NOMO-1 treated with dmso at 0.1 percent for 144 hours (cell line): Measurements from ENCODE around the gene HRH2.
"Not testable (repeated sequence)": the region's sequence is repeated elsewhere in the genome, so short reads cannot be mapped to it uniquely, and the experiment has no call there.

ENCODE experiments used
- DNase-seq: peaks from one replicate; lab custom pipeline; 2025; ENCODE audit not compliant: unreplicated experiment; lab: John Stamatoyannopoulos, UW

Gene HRH2

DNA sequence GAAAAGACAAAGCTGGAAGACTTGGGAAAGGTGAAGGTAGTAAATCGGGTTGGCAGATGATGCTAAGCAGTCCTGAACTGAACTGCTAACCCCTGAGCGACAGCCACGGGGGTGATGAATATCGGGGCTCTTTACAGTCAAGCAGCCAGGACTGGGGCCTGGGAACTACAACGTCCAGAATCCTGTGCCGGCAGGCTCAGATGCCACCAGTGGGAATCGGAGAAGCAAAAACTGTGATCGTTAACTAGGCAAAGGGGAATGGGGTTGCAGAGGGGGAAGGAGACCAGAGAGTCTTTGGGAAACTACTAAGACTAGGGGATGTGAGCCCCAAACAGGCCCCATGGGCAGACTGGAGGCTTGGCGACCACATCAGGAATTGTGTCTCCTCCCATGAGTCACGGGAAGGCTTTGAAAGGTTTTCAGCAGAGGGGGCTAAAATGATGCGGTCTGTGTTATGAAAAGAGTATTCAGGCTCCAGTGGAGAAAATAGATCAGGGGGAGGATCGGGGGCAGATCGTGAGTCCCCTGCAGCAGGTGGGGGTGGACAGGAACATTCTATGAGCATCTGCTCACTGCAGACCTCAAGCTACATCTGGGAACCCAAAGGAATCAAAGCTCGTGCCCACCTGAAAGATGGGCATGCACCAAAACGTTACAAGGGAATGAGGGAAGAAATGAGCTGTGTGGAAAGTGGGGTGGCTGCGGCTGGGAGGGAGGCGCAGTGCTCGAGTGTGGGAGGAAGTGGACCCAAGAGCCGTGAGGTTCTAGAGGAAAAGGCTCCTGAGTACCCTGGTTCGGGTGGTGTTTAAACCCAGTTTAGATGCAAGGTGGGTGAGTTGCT lies 53.8 kb downstream of the HRH2 start:
- no peak for DNase-seq

DNA sequence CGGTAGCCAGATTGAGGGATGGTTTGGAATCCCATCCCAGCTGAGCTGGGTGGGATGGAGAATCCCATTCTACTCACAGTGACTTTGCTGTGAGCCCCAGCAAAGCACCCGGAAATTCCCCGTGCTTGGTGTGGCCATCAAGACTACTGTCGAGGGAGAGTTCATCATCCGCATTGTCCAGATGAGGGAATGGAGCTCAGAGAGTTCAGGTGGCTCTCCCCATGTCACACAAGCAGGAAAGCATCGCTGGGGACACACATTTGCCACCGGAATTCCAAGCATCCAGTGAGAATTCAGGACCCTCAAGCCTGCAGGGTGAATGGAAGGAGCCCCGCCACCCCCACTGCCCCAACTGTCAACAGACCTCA lies 54.4 kb downstream of the HRH2 start:
- no peak for DNase-seq

- no peak for DNase-seq
These were observed 54.8 kb downstream of the HRH2 start for GRCh38 chr5:175712681-175713085.

DNA sequence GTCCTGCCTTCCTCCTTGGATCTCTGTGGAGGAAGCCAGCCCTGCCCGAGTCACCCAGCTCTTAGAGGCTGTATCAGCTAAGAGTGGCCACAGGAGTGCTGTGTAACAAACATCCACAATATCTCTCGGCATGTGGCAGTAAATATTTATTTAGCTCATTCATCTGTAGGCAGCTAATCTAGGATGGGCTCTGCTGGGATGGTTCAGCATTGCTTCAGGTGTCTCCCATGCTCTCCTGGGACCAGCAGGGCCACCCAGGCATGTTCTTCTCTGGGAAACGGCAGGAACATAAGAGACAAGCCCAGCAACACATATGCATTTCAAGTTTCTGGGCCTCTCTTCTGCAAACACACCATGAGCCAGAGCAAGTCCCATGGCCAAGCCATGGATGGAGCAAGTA lies 56.1 kb downstream of the HRH2 start:
- no peak for DNase-seq

DNA sequence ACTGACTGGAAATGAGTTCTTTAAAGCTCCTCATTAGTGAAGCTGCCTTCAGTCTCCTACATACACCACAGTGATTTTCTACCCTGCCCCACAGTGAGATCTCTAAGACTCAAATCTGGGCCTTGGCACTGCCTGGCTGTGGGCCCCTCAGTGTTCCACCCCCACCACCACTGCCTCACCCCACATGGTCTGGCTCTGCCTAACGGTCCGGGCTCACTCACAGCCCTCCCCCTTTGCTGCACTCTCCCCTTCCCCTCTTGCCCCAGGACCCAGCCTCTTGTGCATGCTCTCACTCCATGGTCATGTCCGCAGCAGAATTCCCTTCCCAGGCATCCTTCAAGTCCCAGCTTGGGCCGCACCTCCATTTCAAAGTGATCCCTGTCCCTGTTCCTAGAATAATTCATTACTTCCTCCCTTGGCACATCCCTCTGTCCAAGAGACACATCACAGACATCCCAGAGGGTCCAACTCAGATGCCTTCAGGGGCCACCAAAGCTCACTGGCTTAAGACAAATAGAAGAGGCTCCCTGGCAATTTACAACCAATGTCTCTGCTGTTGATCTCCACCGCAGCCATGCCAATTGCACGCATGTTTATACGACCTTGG lies 56.7 kb downstream of the HRH2 start:
- no peak for DNase-seq

DNA sequence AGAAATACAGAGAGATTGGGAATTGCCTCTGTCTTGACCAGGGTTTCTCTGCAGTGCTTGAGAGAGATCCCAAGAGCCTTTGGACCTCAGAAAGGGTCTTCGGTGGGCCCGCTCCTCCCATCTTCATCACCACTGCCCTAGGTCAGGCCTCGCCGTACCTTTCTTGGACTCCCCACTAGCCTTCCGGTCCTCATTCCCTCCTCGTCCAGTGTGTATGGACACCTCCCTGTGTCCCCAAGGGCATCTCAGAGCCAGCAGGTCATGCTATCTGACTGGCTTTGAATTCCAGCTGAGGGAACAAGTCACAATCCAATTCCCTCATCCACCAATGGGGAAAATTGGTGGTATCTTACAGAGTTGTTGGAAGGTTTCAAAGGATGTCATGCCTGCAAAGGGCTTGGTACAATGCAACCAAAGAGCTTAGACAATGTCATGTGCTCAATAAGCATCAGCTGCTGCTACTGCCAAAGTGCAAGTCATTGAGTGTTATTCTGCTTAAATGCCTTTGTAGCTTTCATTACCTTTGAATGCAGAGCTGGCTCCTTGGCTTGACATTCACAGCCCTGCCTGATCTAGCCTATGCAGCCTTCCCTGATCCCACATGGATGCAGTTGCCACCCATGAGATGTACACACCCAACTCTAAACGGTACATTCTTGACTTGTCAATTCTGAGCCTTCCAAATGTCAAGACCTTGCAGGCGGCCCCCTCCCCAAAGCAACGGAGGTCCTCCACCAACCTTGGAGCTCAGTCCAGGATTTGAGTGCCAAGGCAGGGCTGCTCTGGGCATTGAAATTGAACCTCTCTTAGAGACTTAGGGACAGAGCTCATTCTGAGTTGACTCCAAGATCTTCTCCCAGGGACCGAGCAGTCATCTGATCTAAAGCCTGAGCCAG lies 58.0 kb downstream of the HRH2 start:
- DNase-seq = no peak

- no peak for DNase-seq
These were observed 60.0 kb downstream of the HRH2 start for GRCh38 chr5:175717837-175718236.

DNA sequence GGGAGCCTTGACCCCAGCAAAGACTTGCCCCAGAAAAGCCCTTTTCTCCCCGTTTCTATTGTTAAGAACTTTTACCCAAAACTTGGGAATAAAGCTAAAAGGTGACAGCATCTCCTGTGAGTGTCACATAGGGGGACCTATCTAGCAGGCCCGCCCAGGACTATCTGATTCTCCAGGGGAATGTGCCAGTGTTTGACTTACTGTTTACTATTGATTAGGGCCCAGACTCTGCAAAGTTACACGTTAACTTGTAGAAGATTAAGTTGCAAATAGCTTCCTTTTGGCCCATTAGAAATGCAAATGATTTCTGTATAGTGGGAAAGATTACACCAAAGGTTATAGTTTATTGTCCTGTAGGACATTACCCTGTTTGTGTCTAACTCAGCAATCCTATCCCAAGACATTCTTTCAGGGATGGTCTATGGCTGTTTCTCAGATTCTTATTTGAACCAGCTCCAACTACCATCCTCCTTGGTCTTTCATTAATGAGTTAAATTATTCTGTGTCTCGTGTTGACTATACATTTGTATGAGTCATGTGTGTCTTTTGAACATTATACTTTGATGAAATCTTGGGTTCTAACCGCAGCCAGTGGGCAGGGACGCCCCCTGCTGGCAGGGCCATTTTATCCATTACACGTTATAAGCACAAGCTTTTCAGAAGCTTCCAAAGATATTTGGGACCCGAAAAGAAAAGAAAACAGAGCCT lies 60.7 kb downstream of the HRH2 start:
- peak; percentile 15 for DNase-seq

DNA sequence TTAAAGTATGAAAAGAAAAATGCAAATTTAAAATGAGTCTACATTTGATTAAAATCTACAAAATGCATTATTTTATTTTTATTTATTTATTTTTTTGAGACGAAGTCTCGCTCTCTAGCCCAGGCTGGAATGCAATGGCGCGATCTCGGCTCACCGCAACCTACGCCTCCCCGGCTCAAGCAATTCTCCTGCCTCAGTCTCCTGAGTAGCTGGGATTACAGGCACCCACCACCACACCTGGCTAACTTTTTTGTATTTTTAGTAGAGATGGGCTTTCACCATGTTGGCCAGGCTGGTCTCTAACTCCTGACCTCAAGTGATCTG lies 61.2 kb downstream of the HRH2 start:
- DNase-seq = not testable (repeated sequence)

DNA sequence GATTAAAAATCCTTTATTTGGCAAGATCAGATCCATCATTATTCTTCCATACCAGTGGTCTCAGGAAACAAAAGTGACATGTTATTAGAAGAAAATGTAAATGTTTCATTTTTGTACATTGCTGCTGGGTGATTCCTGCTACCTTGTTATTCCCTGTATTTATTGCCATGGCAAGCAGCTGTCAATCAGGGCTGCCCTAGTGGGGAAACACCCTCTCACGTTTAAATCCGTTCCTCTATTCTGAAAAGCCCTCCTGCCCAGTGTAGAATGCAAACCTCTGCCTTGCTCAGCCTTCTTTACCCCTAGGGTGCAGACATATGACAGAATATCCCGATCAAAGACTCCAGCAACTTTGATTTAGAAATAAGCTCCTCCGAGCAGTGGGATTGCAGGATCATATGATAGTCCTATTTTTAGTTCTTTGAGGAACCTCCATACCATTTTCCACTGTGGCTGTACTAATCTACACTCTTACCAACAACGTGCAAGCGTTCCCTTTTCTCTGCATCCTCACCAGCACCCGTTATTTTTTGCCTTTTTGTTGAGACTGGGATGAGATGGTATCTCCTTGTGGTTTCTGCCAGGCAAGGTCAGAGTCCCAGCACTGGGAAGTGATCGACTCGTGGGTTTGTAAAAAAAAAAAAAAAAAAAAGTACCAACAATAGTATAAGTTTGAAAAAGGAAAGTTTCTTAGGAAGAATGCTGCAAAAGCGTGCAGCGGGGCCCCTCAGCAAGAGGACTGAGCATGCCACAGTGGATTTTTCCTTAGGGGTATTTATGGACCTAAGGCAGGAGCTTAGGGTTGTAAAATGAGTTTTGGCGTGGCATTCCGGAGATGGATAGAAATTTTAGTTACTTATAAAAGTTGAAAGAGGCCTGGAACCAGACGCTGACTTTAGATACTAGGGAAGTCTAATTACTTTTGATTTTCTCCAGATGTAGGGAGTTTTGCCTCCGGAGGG lies 66.7 kb downstream of the HRH2 start:
- DNase-seq = no peak

DNA sequence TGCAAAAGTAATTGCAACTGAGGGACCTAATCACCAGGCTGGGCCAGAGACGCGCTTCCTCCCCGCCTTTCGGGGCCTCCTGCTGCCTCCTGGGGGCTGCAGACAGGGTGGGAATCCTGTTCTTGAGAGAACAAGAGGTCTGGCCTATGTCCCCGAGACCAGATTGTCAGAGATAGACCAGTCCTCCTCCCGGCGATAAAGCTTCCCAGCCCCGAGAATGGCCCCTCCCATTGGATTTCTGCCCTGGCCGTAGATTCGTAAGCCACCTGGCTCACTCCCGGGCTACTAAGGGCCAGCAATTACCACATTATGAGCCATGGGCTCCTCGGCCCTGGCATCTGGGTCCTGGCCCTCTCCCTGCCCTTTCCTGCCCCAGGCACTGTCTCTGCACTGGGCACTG lies 70.4 kb downstream of the HRH2 start:
- DNase-seq = no peak

GRCh38 chr5:175728885-175729828 lies 71.3 kb downstream of the HRH2 start:
- DNase-seq = no peak

DNA sequence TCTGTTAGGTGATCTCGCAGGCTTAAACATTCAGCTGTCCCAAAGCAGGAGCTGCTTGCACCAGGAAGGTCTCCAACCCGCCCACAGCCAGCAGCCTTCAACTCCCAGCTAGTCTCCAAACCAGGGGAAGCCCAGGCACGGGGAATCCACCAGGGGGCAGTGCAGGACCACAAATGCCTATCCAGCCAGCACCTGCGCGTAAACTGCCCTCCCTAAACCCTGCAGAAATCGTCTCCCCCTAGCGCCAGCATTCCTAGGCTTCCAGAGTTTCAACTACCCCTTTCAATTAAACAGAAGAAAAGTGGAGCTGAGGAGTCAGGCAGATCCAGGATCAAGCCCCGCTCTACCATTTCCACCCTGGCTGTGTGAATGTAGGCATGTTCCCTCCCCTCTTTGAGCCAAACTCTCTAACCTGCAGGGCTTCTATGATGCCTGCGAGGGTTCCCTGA lies 72.0 kb downstream of the HRH2 start:
- peak; percentile 57 for DNase-seq

DNA sequence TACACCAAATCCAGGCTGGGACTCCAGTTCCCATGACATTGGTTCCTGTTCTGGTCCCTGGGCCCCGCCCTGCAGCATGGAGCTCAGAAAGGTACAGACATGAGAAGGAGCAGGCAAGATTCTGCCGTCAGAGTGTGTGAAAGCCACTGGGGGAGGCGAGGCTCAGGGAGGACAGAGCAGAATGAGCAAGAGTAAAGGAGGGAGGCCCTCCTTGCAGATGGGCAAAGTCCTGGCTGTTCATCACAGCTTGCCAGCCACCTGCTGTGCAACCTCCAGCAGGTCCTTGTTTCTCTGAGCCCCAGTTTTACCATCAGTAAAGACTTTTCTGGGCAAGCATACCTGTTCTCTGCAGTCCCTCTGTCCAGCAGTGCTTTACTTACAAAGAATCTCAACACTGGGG lies 73.3 kb downstream of the HRH2 start:
- DNase-seq = no peak

- no peak for DNase-seq
These were observed 74.0 kb downstream of the HRH2 start for GRCh38 chr5:175731756-175732465.

- no peak for DNase-seq
These were observed 75.1 kb downstream of the HRH2 start for GRCh38 chr5:175733017-175733416.

GRCh38 chr5:175734016-175734415 lies 76.1 kb downstream of the HRH2 start:
- no peak for DNase-seq

GRCh38 chr5:175734501-175734900 lies 76.6 kb downstream of the HRH2 start:
- no peak for DNase-seq
